OCI-LY3 (cell line): ENCODE measurements around the gene SLC7A1.

Source experiments
- H2AFZ ChIP-seq: fragments of 200-600, 300-600 bp; shearing (Covaris generic); 2 replicates; pipeline ENCODE4 v1.6.0; 2014; ENCODE audit warnings: antibody characterized with exemption, low read depth, low read length
- H3K27ac ChIP-seq: fragments of 200-600, 300-600 bp; sonication (generic); 2 replicates; pipeline ENCODE4 v1.5.1; 2014; ENCODE audit warnings: mild to moderate bottlenecking, low read length, moderate library complexity, mixed read lengths
- H3K27me3 ChIP-seq: fragments of 200-600, 300-600 bp; sonication (generic); 2 replicates; pipeline ENCODE4 v1.6.1; 2014; ENCODE audit warnings: low read depth, low read length, mixed read lengths
- H3K36me3 ChIP-seq: fragments of 200-600, 300-600 bp; sonication (generic); replicated peaks from 2 replicates; pipeline ENCODE3; 2014; ENCODE audit warnings: low read depth, low read length, mixed read lengths
- H3K4me1 ChIP-seq: fragments of 300-600, 200-600 bp; sonication (generic); 2 replicates; pipeline ENCODE4 v1.6.1; 2014; ENCODE audit warnings: low read length, mixed read lengths
- H3K4me2 ChIP-seq: fragments of 200-600, 300-600 bp; sonication (generic); 2 replicates; pipeline ENCODE4 v1.6.1; 2014; ENCODE audit warnings: low read length, mixed read lengths
- H3K4me3 ChIP-seq: fragments of 300-600, 200-600 bp; sonication (generic); 2 replicates; pipeline ENCODE4 v1.5.1; 2014; ENCODE audit warnings: antibody characterized with exemption, mild to moderate bottlenecking, low read length, moderate library complexity
- H3K79me2 ChIP-seq: fragments of 300-600, 200-600 bp; shearing (Covaris generic); 2 replicates; pipeline ENCODE4 v1.6.1; 2014; ENCODE audit warnings: mild to moderate bottlenecking, low read length, mixed read lengths
- H3K9ac ChIP-seq: fragments of 300-600, 200-600 bp; shearing (Covaris generic); 2 replicates; pipeline ENCODE4 v1.6.0; 2014; ENCODE audit warnings: mild to moderate bottlenecking, low read length, moderate library complexity
- H3K9me3 ChIP-seq: fragments of 200-600, 300-600 bp; shearing (Covaris generic); 2 replicates; pipeline ENCODE4 v1.6.1; 2014; ENCODE audit warnings: low read length, mixed read lengths; ENCODE audit not compliant: insufficient read depth
- H4K20me1 ChIP-seq: fragments of 200-600, 300-600 bp; sonication (generic); 2 replicates; pipeline ENCODE4 v1.6.1; 2016; ENCODE audit warnings: low read length, mixed read lengths; ENCODE audit not compliant: insufficient read depth
- EZH2phosphoT487 ChIP-seq: fragments of 200-600 bp; shearing (Covaris generic); IDR thresholded peaks from 2 replicates; pipeline ENCODE4 v1.6.1; 2018; ENCODE audit warnings: antibody characterized with exemption, mixed run types, low read depth
- TF ChIP-seq, protein P1 (sequence below): fragments of 200-600, 300-600 bp; sonication (generic); IDR thresholded peaks from 2 replicates; pipeline ENCODE4 v1.5.1; 2014; ENCODE audit warnings: antibody characterized with exemption, low read length, low read depth

SLC7A1 gene

GRCh38 chr13:29621841-29622240 is 26.4 kb upstream of the SLC7A1 start:
- Histone ChIP-seq H2AFZ (no peak overlapping the region), H3K4me3 (no peak overlapping the region), H3K9ac (no peak overlapping the region), H4K20me1 (no peaks in the 10 kb centered on the region), H3K4me2 (no peak overlapping the region), H3K27me3 (peaks cover under 1% of the 10 kb centered on the region; the same call in 1 of the 2 replicates), H3K79me2 (no peaks in the 10 kb centered on the region), H3K4me1 (no peaks in the 10 kb centered on the region), H3K27ac (no peak overlapping the region), H3K36me3 (no peaks in the 10 kb centered on the region), H3K9me3 (no peaks in the 10 kb centered on the region)
- TF ChIP-seq EZH2phosphoT487 = no peak
- TF ChIP-seq, protein P1, sequence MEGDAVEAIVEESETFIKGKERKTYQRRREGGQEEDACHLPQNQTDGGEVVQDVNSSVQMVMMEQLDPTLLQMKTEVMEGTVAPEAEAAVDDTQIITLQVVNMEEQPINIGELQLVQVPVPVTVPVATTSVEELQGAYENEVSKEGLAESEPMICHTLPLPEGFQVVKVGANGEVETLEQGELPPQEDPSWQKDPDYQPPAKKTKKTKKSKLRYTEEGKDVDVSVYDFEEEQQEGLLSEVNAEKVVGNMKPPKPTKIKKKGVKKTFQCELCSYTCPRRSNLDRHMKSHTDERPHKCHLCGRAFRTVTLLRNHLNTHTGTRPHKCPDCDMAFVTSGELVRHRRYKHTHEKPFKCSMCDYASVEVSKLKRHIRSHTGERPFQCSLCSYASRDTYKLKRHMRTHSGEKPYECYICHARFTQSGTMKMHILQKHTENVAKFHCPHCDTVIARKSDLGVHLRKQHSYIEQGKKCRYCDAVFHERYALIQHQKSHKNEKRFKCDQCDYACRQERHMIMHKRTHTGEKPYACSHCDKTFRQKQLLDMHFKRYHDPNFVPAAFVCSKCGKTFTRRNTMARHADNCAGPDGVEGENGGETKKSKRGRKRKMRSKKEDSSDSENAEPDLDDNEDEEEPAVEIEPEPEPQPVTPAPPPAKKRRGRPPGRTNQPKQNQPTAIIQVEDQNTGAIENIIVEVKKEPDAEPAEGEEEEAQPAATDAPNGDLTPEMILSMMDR = no peak

DNA sequence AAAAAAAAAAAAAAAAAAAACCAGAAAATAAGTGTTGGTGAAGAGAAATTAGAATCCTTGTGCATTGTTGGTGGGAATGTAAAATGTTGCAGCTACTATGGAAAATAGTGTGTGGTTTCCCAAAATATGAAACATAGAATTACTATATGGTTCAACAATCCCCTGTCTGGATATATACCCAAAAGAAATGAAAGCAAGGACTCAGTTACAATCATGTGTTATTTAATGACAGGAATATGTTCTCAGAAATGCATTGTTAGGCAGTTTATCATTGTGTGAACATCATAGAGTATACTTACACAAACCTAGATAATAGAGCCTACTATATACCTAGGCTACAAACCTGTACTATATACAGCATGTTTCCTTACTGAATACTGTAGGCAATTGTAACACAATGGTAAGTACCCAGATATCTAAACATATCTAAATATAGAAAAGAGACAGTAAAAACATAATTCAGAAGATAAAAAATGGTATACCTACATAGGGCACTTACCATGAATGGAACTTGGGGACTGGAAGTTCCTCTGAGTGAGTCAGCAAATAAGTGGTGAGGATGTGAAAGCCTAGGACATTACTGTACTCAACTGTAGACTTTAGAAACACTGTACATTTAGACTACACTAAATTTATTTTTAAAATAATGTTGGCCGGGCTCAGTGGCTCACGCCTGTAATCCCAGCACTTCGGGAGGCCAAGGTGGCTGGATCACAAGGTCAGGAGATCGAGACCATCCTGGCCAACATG is 25.7 kb upstream of the SLC7A1 start:
- H3K36me3 ChIP-seq = no peaks in the 10 kb centered on the region
- no peaks in the 10 kb centered on the region for H3K79me2 ChIP-seq
- no peaks in the 10 kb centered on the region for H3K27me3 ChIP-seq
- H3K9ac ChIP-seq = no peak overlapping the region
- H3K27ac ChIP-seq = no peak overlapping the region
- no peak for TF ChIP-seq EZH2phosphoT487
- TF ChIP-seq, protein P1 = no peak
- H3K4me2 ChIP-seq = no peak overlapping the region
- no peak overlapping the region for H3K4me3 ChIP-seq
- no peaks in the 10 kb centered on the region for H3K4me1 ChIP-seq
- H3K9me3 ChIP-seq = no peaks in the 10 kb centered on the region
- no peaks in the 10 kb centered on the region for H4K20me1 ChIP-seq
- H2AFZ ChIP-seq = no peak overlapping the region

- Histone ChIP-seq H4K20me1 (no peaks in the 10 kb centered on the region), H2AFZ (no peak overlapping the region), H3K4me1 (no peaks in the 10 kb centered on the region), H3K9me3 (no peaks in the 10 kb centered on the region), H3K4me3 (no peak overlapping the region), H3K27ac (no peak overlapping the region), H3K79me2 (no peaks in the 10 kb centered on the region), H3K4me2 (no peak overlapping the region), H3K9ac (no peak overlapping the region), H3K36me3 (no peaks in the 10 kb centered on the region), H3K27me3 (peaks cover 12% of the 10 kb centered on the region)
- TF ChIP-seq, protein P1 = no peak
- TF ChIP-seq EZH2phosphoT487 = no peak
Observed at GRCh38 chr13:29619995-29620394, 24.5 kb upstream of the SLC7A1 start.

DNA sequence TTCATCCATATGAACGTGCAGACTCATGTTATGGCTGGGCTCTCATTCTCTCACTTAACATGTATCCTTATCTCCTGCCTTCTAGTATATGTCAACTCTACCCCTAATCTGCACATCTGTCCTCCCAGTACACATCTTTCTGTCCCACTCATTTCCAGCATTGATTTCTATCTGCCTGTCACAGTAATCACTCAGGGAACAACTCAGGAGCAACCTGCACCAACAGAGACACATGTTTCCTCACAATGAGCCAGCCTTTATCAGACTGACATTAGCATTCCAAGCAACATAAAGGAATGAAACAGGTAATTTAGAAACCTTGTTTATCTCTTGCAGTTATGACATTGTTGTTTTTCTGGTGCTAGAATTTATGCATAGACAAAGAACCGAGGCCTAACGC is 17.6 kb upstream of the SLC7A1 start:
- Histone ChIP-seq H3K36me3 (no peaks in the 10 kb centered on the region), H3K27ac (no peak overlapping the region), H4K20me1 (no peaks in the 10 kb centered on the region), H3K9ac (no peak overlapping the region), H3K9me3 (no peaks in the 10 kb centered on the region), H3K4me1 (no peaks in the 10 kb centered on the region), H3K79me2 (no peaks in the 10 kb centered on the region), H3K4me3 (no peak overlapping the region), H3K27me3 (peaks cover 56% of the 10 kb centered on the region), H3K4me2 (no peak overlapping the region), H2AFZ (no peak overlapping the region)
- TF ChIP-seq, protein P1 = no peak
- TF ChIP-seq EZH2phosphoT487 = no peak
